Activated gamma-delta T cell treated with anti-CD3 and anti-CD28 coated beads, Interleukin-2, amount 50 U/mL, for 16 hours (primary cell): Measurements from ENCODE around the gene COX7A2.

ENCODE experiments used
- DNase-seq: peaks from one replicate; pipeline ENCODE4 v3.0.0-alpha.2; 2020; ENCODE audit warnings: low read depth

The COX7A2 gene

DNA sequence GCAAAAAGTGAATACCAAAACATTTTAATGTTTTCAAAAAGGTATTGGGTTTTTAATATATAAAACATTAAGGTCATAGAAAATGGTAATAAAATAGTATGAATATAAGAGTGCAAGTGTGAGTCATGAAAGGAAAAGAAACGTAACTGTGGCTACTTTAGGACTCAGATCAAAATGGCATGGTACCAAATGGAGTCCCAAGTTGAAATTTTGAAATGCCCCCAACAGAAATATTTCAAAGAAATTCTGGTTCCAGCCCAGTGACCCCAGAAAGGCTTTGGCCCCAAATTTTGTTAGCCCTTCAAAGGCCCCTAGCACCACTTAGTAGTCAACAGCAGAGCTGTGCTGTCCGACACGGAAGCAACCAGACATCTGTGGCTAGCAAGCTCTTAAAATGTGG, 43.7 kb downstream of the COX7A2 start:
- DNase-seq = no peak

DNA sequence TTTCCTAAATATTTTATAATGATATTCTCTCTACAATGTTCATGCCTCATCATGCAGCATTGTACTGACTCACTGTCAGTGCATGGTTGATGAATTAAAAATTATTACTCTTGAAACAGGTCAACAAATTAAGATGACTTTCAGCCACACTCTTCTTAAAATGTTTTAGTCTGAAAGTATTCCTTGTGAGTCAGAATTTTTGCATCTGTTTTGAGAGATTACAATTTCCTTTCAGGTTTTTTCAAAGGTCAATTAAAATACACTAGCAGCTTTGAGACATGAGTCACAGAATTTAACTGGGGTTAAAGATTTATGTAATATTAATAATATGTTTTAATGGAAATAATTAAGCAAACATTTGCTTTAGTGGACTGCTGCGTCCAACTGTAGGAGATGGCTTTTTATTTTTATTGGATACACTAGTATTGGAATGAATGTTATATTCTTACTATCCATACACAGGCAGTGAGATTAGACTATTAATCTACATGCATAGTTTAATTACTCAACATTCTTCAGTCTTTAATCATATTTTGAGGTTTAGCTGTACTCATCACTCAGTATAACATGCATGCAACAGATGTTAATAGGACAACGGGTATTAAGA, 47.4 kb downstream of the COX7A2 start:
- DNase-seq = no peak

DNA sequence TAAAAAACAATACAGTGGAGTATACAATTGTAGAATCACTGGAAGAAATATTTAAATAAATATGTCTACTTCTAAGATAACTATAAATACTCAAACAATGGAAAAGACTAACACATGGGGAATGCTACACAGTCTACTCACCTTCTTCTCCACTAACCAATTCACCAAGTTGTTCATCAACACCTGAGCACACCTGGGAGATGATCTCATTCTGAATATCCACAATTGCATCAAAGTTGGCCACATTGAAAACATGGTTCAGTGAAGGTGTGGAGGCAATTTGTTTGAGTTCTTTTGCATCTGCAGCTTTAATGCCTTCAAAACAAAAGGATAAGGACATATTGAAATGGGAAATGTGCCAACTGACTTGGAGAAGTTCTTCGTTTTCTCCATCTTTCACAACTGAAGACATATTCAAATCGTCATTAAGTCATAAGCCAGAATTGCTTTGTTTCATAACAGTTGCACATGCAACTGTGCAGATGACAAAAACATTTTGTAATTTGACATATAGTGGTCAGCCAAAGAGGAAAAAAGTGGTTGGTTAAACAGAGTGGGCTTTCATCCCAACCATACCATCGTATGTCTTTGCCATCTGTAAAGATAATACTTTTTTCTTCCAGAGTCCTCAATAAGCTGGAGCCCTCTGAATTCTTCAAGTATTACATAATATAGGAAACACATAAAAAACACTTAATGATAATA, 55.2 kb downstream of the COX7A2 start:
- no peak for DNase-seq
